Dedifferentiated amniotic fluid mesenchymal stem cell (primary cell): ENCODE results near the gene RNF144A.
A peak's percentile ranks its signal among the peaks of the same experiment; 100 is the strongest.

Source experiments
- DNase-seq: peaks from one replicate; pipeline ENCODE4 v3.0.0-alpha.2; 2016; ENCODE audit errors: extremely low spot score

RNF144A gene

DNA sequence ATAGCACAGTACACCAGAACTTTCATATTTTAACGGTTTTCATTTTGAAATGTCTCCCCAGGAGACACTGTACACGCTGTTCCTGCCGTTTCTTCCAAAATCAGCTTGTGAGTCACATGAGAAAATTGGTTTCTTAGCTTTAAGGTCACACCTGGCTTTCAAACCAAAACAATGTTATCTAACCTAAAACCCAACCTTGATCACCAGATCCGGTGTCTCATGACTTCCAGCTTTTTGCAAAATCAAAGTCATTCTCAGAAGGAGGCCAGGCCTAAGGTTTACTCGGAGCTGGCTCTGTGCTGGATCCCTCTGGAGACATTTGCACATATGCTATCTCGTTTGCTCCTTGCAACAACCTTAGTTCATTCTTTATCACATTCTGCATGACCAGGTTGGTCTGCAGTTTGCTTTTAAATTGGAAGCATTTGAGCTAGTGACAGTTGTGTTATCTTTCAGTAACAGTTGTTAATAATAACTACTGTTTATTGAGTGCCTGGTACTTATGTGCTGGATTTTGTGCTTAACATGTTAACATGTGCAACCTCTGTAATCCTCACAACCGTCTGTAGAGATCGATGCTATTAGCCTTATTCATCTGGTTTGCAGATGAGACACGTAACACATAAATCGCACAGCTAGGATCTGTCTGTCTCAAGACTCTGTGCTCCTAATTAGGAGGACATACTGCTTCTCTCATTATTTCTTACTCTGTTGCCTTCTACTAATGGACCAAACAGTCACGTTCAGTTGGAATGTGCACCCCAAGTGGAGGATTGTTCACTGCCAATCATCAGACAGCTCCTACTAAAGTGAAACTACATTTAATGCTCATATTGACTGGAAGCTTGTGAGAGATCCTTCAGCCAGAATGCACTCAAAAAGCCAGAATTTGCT is 105.5 kb downstream of the RNF144A start:
- DNase-seq = no peak

DNA sequence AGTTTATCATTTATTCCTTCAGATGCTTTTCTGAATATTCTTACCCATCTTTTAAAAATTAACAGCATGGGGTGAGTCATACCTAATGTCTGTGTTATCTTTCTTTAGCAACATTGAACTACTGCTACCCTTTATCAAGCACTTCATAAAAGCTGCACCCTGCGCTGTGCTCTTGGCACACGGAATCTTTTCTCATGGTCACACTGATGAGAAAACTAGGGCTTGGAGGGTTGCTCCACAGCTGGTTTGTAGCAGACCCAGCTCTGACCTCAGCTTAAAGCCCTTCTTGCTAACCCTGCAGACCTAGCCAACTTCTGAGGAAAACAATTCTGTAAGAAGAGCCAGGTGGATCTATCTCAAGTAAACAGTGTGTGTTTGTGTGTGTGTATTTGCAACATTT is 106.3 kb downstream of the RNF144A start:
- DNase-seq = no peak

DNA sequence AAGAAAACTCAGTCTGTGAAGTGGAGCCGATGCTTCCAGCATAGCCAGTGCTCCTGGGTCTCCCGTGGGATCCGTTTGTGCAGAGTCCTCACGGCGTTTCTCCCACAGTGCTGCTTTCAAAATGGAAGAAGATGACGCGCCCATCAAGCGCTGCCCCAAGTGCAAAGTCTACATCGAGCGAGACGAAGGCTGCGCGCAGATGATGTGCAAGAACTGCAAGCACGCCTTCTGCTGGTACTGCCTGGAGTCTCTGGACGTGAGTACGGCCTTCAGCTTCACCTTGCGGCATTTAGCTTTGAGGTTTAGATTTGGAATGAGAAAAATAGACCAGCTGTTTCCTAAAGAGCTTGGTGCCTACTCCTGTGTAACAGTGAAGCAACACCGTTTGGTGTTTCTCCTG is 107.0 kb downstream of the RNF144A start:
- no peak for DNase-seq

DNA sequence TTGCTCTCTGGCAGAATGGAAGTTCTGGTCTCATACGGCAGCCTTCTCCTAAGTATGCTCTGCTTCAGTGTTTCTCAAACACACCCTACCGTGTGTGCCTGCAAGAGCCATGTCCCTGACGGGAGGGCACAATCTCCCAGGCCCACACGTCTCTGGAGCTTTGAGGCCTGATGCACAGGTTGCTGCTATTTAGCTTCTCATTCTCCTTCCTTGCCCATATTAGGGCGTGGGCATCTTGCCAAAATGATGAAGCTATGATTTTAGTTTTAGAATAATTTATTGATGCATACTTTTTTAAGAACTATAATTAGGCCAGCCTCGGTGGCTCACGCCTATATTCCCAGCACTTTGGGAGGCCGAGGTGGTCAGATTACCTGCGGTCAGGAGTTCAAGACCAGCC is 107.9 kb downstream of the RNF144A start:
- DNase-seq = no peak

DNA sequence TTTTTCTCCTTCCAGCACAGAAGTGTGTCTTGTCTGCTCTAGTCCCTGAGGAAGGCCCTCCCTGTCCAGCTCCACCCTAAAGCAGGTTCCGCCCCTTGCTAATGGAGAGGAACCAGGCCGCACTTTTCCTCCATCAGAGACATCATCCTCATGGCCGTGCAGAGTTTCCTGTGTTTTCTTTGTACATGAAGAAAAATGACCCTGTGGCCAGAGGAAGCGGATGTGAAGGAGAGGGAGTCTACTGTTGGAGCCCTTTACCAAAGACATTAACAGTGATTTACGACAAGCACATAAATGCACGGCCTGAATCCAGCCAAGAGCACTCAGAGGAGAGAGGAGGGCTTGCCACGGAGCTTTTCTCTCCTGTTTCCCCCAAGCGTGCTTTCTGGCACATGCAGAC is 109.5 kb downstream of the RNF144A start:
- DNase-seq = no peak

DNA sequence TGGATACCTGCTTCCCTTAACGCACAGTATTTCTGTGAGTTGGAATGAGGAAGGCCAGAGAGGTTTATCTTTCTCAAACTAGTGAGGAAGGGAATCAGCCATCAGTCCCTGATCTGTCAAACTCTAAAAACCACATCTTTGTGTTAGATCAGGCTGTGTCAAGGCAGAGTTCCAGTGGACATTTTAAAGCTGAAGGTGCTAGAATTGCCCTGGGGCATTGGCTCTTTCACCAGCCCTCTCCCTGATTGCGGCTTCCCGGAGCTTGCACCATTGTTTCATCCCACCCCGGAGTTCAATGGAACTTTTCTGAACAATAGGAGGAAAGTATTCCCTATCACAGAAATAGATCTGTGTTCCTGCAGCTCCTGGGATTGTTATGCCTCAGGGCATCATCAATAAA is 110.2 kb downstream of the RNF144A start:
- no peak for DNase-seq

DNA sequence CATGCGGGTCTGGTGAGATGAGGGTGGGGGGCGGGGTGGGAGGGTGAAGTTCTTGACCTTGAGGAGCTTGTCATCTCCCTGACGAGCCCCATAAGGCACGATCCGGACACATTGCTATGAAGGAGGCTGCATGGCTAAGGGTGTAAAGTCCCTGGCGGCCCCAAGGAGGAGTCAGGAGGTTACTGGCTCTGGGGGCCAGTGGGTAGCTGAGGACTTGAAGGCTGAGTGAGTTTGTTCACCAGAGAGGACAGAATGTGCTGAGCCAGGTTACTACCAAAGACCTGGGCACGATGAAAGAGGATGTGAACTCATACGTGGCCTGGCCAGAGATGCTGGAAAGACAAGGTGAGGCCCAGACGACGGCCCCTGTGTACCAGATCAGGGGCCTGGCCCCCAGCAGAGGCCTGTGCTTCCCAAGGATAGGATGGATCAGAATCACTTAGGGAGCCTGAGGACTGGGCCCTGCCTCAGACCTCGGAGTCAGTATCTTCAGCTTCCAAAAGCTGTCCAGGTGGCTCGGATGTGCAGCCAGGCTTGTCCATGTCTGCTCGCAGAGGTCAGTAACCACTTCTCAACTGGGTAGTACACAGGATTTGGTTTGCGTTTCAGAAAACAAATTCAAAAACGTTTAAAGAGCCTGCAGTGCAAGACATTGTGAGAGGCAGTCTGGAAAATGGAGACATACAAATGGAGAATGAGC is 110.9 kb downstream of the RNF144A start:
- DNase-seq = no peak

DNA sequence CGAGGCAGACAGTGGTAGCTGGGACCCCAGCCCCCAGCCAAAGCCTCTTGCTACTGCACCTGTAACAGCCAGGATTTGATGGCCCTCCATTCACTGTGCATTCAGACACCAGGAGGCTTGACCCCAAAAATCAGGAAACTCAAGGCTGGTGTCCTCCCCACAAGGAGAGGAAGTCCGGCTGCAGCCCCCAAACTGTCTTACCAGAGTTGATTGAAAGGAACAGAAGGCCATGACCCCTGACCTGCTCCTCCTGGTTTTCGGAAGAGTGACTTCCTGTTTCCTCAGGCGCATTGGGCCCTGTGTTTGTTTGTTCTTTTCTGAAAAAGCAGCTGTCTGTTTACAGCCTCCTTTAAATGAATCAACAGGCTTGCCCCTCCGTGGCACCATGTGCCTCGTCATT is 111.6 kb downstream of the RNF144A start:
- DNase-seq = no peak

DNA sequence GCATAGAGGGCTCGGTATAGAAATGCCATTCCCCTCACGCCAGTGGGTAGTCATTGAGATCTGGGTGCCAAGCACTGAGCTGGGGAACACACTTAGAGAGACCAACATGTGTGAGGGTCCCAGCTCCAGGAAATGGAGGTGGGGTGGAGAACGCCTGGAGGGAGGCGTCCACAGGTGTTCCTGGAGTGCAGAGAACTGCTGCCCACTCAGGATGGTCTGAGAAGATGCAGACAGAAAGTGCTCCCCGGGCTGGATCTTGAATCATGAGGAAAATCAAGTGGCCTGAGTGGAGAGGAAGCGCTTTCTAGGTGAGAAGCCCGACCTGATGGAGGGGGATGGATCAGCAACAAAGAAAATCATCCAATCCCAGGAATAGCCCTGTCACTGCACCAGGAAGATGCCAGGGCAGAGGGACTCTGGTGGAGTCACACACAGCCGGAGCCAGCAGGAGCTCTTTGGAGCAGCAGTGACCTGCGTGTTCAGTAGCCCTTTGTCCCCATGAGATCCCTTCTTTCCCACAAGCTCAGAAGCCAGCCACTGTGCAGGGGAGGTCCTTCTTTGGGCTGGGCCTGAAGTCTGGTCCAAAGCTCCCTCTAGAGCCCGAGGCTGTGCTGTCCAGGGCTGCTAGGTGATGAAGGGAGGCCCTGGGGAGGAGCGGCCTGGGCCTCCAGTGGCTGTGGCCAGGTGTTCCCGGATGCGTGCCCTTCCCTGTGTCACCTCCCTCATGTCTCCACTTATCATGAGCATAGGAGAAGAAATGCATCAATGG is 112.3 kb downstream of the RNF144A start:
- no peak for DNase-seq

DNA sequence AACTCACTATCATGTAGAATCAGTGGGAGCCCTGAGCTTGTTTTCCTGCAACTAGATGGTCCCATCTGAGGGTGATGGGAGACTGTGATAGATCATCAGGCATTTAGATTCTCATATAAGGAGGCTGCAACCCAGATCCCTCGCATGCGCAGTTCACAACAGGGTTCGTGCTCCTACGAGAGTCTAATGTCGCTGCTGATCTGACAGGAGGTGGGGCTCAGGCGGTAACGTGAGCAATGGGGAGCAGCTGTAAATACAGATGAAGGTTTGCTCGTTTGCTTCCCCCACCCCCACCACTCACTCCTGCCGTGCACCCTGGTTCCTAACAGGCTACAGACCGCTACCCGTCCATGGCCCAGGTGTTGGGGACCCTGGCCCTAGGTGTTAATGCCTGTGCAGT is 113.6 kb downstream of the RNF144A start:
- DNase-seq = no peak

DNA sequence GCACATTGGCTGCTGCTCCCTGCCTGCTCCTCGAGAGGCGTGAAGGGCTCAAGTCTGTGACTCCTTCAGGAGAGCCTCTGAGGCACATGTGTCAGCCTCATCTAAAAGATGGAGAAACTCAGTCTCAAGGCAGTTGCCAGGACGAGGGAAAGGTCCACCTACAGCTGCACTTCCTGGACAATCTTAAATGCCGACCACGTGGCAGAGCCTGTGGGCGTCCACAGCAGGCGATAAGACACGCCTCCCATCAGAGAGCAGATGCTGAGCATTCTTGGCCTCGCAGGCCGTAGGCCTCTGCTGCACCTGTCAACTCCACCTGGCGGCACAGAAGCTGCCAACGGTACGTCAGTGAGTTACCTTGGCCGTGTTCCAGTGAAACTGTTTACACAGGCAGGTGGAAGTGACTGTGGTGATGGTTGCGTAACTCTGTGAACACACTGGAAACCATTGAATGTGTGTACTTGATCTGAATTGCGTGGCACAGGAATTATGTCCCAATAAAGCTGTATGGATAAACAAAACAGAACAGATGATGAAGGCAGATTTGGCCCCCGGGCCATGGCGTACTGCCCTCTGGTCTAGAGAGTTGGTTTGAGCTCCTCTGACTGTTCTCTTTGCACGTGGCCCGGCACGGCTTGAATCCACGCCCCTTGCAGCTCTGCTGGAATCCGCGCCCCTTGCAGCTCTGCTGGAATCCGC is 114.5 kb downstream of the RNF144A start:
- DNase-seq = no peak

DNA sequence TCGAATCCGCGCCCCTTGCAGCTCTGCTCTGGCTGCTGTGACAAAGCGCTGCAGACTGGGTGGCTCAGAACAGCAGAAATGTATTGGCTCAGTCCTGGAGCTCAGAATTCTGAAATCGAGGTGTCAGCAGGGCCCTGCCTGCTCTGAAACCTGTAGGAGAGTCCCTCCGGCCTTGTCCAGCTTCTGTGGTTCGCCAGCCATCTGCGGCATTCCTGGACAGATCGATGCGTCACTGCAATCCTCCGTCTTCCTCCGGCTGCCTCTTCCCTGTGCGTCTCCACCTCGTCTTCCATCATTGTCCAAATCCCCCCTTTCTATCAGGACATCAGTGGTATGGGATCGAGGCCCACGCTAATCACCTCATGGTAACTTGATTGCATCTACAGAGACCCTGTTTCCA is 115.2 kb downstream of the RNF144A start:
- no peak for DNase-seq

DNA sequence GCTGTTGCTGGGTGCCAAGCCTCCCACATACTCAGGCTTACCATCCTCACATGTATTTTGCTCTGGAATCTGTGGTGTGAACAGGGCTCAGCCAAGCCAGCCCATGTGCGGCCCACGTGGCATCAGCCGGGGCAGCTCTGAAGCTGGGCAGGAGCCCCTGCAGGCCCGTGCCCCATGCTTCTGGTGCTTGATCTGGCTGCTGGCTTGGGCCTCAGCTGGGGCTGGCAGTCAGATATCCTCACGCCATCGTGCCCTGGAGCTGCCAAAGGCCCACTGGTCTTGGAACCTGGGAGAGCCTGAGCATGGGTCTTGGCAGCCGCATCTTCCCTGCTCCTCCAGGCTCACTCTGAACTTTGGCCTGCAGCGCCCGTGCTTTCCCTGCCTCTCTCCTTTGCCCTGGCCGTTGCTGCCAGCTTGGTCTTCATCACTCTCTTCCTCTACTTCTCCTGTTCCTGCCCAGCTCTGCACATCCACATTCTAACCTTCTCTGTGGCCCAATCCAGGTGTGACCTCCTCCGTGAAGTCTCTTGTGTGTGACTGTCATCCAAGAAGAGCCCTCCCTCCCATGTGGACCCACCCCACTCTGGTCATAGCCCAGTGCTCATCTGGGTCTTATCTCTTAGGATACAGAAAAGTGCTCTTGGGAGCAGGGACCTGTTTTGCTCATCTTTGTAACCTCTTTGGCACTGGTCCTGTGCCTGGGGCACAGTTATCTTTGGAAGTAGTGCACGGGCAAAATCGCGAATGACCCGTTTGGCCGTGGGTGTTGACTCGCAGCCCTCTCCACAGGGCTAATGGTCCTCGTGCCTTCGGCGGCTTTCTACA is 116.1 kb downstream of the RNF144A start:
- DNase-seq = no peak

DNA sequence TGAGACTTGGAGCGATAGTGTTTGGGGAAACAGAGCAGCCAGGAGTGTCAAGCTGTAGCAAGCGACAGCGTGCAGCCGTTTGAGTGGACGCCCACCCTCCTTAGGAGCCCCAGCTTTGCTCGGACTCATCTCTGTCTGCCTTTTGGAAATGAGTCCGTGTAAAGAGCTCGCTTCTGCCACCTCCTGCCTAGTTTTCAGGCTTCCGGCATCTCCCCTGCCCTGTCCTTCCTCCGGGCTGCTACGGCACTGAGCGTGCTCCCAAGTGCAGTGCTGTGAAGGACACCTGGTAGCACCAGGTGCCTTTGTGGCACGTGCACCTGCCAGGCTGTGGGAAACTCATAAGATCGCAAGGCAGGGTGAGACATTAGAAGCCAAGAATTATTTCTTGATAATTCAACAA is 117.1 kb downstream of the RNF144A start:
- no peak for DNase-seq

DNA sequence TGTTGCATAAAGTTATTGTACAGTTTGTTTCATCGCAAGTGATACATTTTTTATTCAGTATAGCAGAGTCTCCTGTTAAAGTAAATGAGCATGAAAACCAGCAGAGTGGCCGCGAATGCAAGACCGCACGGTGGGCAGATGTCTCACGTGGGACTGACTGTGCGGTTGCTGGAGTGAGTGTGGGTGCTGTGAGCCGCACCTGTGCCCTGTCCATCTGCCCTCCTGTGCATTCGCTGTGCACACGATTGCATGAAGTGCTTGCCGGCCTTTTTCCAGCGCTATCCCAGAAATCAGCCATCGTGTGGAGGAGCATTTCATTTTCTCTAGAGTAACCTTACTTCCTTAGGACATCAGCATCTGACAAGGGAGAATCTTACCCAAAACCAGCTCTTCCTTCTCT is 118.7 kb downstream of the RNF144A start:
- no peak for DNase-seq

DNA sequence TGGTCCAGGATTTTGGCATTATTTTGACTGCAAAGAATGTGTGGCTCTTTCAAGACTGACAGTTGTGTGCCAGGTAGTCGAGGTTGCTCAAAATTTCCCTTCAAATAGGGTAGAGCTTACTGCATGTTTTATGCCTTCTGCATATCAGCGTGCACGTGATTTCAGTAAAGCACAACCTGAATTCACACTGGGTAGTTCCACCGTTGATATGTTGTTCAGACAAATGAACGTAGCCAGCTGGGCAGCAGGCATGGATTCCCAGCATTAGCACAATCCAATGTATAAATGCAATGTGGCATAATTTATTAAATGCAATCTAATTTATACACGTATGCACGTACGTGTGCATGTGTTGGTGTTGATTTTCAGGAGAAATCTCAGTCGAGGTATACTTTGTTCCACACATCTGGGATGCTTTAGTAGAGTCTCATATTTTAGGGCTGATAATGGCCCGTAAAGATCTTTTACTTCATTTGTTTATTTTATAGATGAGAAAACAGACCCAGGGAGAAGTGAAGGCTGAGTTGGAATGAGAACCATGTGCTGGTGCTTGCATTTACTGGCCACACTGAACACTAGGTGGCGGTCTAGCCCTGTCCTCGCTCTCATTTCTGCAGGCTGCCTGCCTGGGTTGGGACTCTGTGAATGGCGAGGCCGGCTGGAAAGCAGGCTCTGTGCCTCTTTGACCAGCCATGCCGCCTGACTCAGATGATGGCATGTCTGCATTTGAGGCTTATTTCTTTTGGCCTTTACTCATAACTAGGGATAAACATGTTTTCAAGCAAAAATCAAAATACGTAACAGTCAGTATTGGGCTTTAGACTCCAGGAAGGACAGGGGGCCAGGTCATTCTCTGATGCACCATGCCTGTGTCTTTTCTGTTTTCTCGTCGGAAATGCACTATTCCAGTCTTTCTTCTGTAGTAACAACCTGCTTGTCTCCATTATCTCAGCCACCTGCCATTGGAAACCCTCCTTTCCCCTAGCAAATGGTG is 120.4 kb downstream of the RNF144A start:
- peak; percentile 86 for DNase-seq

DNA sequence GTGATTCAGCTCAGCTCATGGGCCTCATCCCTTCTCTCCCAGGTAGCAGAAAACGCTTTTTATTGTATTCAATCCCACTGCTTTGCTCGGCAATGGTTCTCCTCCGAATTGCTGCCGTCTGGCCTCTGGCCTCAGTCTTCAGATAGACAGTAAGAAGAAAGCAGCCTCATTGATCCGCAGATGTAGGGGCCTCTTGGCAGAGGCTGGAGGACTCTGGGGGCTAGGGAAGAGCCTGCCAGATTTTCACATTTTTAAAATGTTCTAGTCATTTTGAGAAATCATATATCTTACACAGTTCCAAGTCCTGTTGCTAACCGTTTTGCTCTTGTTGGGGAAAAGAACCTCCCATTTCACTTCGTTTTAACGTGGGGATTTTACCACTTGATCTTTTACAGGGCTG is 123.3 kb downstream of the RNF144A start:
- DNase-seq = no peak

DNA sequence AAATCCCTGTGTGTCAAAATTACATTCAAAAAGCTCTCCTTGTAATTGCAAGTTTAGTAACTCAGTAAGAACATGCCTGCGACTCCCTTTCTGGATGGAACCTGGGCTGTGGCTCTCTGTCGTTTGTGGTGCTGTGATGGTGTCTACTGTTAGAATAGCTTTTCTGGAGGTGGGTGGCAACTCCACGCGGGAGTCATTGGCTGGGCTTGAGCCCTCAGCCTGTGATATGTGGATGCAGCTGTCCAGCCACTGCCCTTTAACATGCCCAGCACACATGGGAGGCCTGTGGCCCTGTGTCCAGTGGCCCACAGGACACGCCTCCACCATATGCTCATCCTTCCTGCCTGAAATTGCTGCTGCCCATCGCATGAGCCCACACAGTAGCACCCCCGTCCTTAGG is 124.2 kb downstream of the RNF144A start:
- DNase-seq = no peak

DNA sequence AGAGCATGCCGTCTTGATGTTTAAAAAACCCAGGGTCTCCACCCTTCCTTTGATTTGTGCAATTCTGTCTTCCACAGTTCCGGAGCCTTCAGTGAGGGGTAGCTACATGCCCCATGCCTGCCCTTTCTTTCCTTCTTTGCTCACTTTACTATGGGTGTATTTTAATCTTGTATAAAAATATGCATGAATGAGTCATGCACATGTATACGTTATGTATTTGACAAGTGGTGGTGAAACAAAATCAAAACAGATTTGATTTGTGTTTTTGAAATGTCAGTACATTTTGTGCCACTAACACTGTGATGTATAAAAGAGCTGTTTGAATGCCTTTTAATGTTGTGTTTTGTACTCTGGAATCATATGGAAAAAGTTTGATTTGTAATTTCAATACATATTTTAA is 126.5 kb downstream of the RNF144A start:
- DNase-seq = no peak
